ENCODE results near the gene BTG3. TPM values are rescaled to one million over a fixed set of nuclear protein-coding genes. Genes with fewer than 3 reads are reported as not detected.

The BTG3 gene
- total RNA-seq, 2 donors from 2014 or later = 21.6 to 25.2 TPM

GRCh38 chr21:17548262-17548661 is 64.4 kb downstream of the BTG3 start:
- intact Hi-C loops (cut with DNase I, micrococcal nuclease) = no loop called here
- ATAC-seq (no peak), DNase-seq (no peak)

GRCh38 chr21:17545007-17545406 is 67.7 kb downstream of the BTG3 start:
- ATAC-seq (no peak), DNase-seq (no peak)
- intact Hi-C loops (cut with DNase I, micrococcal nuclease) = no loop called here

Other genes starting within 250 kb of the BTG3 start
- 10 to 100 TPM; 70.5 to 79.2 TPM for gene CXADR, start 99.9 kb downstream of the BTG3 start, total RNA-seq
- 1 to 10 TPM; 4.6 to 9.1 TPM for gene C21orf91, start 206.5 kb upstream of the BTG3 start, total RNA-seq

Data from left colon (tissue), 2 donors.